Stimulated activated CD8-positive, alpha-beta memory T cell treated with anti-CD3 and anti-CD28 coated beads, Interleukin-12 subunit alpha, Interleukin-12 subunit beta, amount 100 ng/mL, for 4 hours (primary cell): ENCODE measurements around the gene ZDHHC22.

Experiments used
- DNase-seq: peaks from one replicate; pipeline ENCODE4 v3.0.0-alpha.2; 2020; ENCODE audit warnings: low read depth

ZDHHC22 gene

DNA sequence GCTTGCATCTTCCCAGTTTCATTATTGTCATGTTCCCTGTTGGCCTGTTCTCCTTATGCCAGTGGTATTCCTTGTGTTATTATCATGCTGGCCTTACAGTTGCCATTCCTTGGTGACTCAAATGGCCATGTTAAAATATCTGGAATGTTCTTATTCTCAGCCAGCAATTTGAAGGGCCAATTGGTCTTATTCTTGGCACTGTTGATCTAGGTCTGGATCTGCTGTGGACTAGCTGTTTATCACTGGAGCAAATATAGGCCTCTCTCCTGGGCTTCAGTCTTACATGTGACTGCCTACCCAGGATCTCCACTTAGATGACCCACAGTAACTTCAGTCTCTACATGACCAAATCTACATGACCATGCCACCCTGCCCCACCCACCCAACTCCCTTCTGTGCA is 38.1 kb downstream of the ZDHHC22 start:
- no peak for DNase-seq

DNA sequence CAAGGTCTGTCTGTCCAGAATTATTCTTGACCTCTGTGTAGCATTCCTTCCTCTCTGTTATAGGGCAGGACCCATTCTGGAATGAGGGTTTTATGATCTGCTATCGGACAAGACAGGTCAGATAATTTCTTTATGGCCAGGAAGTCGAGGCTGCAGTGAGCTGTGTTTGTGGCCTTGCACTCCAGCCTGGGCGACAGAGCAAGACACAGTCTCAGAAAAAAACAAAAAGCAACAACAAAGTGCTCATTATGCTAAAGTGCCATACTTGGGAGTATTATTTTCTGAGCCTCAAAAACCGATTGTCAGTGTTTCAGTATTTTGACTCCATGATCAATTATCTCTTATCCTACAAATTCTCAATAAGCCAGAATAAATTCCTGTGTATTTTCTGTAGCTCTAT is 39.4 kb downstream of the ZDHHC22 start:
- DNase-seq: no peak

DNA sequence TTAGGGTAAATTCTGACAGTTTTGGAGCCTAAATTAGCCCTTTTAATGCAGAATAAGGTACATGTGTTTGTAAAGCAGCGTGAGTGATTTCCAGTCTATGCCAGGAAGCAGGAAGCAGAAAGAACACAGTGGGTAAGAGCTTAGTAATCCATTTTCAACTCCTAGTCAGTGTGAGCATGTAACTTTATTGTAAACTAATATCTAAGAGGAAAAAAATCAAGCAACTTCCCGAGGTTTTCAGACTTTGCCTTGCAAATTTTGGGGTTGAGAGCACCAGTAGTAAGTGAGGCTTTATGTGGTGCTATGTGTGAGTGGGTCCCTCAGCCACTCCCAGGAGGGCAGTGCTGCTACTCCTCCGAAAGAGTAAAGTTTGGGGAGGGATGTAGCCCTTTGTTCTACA is 40.6 kb downstream of the ZDHHC22 start:
- DNase-seq: no peak

DNA sequence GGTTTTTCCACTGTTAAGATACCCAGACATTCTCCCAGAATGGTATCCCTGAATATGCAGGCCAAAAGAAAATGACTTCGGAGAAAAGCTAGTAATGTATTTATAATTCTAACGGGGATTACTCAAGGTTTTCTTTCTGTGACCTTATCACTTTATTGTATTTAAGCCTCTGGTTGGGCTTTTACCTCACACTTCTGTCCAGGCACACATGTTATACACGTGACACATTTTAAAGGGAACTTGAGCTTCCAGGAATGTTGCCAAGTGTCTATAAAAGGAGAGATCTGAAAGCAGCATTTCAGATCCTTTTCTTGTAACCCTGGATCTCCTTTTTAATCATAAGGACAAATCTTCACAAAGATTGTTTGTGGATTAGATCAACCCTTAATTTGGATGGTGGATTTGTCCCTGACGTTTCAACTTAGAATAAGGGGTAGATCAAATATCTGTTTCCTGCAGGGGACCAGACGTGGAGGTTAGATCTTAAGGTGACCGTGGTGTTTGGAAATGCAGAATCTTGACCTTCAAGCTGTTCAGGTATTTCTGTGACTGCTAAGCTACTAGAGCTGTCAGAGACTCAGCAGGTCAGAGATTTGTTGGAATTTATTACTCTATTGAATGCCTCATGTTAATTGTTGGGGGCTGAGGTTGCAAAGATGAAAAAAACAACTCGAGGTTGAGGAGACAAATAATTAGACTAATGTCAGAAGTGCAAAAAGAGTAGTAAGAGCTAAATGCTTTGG is 42.0 kb downstream of the ZDHHC22 start:
- no peak for DNase-seq

DNA sequence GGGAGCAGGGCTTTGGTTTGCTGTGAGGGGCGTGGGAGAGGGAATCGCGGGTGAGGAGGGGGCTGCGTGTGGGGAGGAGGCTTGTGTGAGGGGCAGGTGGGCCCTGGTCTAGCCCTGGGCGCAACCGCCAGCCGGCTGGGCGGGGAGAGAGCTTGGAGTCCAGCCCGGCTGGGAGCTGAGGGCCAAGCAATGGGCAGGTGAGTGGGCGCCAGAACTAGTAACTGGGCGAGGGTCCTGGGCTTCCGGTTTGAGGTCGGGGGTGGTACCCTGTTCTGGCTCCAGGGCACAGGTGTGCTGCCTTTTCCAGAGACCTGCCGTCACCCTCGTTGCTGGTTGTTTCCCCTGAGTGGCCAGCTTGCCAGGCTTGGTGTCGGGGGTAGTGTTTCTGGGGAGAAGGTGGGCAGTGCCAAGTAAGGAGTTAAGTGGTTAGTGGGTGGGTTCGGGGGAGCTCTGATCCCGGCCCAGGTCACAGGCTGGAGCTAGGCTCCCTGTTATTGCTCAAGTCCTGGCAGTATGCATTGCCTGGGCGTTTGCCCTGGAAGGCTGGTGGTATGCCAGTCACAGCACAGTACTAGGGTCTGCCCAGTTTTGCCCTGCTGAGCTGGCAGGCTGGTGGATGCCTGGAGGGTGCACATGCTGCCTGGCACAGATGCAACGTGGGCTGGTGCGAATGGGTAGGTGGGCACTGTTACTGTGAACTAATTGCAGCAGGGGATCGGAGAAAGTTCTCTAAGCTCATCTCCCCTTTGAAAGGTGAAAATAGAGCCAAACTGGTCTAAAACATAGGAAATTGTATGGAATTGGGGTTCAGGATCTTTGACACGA is 42.9 kb downstream of the ZDHHC22 start:
- no peak for DNase-seq

DNA sequence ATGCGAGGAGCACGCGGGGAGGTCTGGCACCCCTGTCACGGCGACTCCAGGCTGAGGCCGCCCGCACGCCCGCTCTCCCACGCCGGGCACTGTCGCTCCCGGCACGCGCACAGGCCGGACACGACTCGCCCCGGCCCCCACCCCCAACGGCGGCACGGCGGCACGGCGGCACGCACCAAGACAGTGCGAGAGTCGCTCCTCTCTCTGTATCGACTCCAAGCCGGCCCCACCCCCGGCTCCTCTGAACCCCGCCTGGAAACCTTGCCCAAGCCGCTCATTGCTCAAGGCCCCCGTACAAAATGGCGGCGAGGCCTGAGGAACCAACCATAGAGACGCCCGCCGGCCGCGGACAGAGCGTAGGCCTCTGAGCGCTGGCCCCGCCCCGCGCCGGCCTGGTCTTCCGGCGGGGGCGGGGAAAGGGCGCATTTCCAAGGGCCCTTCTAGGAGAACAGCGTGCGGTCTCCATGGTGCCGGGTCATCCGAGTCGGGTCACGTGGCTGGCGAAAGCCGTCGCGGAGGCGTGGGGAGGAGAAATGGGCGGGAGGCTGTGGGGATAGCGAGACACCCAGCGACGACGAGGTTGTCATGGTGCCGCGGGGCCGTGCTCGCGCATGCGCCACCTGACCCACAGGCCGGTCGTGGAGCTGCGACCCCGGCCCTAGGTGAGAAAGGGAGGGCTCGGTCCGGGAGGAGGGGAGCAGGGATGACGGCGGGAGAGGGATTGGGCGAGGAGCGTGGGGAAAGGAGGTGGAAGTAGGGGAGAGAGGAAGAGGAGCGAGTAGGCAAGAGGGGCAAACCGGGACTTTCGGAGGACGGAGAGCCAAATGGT is 43.7 kb downstream of the ZDHHC22 start, which contains the start of gene CIPC:
TSS of gene CIPC (plus strand) at position 559 of the 829 bp plus-strand sequence. CDS start 7,451 bp downstream, outside the sequence.
- DNase-seq: peak; percentile 98

DNA sequence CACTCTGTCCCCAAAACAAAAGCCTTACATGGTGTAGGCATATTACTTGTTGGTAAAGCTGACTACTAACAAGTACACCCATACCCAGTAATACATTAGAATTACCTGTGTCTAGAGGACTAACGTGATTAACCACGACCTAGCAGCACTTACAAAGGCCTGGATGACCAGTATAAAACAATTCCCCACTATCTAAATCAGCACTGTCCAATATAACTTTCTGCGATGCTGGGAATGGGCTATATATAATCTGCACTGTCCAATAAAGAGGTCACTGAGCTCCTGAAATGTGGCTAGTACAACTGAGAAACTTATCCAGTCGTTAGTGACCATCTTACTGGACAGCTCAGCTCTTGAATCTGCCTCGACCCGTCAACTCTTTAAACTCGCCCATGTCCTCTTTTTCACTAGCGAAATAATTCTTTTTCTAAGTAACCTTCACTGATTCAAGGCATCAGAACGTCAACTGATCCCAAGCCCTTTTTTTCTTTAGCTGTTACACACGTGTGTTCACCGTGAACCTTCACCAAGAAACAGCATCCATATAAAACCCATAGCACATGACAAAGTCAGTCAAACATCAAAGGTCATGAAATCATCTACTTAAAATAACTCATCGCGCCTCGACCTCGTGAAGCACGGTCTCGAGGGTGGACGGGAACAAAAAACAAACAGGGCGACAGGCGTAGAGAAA is 44.4 kb downstream of the ZDHHC22 start:
- DNase-seq: no peak

DNA sequence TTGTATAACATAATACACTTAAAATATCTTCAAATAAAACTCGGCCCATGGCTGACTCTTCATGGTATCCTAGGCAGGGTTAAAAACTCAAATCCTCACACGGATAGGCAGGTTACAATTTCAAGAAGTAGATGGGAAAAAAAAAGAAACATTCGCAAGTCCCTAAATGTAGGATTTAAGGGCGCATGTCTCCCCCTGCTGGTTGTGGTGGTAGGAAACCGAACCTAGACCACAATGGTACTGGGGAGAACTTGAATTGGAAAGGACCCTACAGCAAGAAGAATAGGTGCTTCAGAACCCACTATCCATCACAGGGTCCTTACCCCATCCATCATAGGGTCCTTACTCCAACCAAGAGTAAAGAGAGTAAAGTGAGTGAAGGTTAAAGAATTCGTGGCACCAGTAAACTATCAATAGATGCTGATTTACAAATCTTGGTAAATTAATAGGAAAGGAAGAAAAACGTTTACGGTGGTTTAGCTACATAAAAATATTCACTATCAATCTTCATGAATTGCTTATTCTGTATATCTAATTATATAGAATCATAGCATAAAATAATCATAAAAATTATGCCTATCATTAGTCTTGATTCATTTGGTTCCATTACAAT is 46.8 kb downstream of the ZDHHC22 start:
- DNase-seq: peak; percentile 47

DNA sequence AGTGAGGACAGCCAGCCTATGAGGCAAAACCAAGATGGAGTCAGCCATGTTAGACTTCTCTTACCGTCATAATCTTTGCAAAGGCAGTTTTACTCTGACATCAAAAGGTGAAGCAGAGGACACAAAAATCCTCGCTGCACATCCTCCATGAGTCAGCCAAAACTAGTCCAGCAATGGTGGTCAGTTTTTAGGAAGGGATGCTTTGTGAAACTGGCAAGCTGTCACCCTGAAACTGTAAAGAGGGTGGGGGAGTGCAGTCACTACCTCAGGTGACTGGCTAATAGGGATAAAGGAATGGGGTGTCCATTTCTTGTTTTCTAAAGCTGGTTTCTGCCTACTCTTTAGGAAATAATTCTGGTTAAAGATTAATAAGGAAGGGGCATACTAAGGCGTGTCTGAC is 48.9 kb downstream of the ZDHHC22 start:
- no peak for DNase-seq

DNA sequence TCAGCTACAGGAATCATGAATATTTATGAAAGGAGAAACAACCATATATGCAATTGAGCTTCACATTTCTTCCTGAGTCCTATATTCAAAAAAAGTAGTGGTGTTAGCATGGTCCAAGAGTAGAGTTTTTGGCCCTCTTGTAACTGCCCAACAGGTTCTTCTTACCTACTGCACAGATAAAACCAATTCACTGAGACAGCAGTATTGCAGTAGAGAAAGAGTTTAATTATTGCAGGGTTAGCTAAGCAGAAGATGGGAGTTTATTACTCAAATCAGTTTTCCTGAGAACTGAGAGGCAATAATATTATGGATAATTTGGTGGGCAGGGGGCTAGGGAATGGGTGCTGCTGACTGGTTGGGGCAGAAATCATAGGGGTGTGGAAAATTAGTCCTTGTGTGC is 50.1 kb downstream of the ZDHHC22 start:
- no peak for DNase-seq

DNA sequence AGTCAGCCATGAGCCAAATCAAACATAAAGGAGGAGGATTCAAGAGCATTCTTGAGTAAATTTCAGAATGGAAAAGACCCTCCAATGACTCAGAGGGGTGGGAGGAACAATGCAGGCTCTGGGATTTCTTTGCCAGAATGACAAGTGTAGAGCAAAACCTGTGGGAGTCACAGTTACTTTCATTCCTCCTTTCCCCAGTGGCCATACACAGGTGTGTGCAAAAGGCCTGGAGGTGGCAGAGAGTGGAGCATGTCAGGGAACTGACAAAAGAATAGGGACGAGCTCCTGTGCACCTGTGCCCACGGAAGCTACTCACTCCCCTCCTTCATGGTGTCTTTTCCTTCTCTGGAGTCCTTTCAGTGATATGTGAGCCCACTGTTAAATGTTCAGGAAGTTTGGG is 52.9 kb downstream of the ZDHHC22 start:
- DNase-seq: no peak

DNA sequence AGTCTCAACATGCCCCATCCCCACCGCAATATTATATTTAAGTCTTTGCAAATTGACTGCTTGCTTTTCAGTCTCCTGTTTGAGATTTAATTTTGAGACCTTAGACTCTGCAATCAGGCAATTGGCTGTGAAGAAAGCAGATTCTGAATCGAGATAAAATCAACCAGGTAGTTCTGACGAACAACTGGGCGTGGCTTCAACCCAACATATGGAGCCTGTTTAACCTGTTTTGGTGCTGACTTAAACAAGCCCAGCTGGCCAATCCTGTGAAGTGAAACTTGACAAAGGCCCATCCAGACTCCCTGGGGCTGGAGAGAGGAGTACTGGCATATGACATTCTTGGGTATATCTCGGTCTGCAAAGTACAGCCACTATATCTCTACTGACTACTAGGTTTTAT is 53.4 kb downstream of the ZDHHC22 start:
- DNase-seq: no peak

DNA sequence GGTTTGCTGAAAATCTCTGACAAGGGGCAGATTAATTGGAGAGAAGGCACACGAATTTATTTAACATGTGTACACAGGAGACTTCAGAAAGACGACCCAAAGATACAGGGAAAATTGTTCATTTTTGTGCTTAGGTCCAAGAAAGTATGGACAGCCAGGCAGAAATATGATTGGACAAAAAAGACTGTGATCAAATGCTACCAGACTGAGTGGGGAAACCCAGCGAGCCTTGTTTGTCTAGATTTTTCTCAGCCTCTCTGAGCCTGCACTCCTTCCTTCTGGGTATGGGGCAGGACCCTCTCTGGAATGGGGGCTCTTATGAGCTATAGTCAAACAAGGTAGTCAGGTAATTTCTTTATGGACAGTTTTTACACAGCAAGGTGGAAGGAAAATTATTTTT is 54.0 kb downstream of the ZDHHC22 start:
- DNase-seq: no peak

DNA sequence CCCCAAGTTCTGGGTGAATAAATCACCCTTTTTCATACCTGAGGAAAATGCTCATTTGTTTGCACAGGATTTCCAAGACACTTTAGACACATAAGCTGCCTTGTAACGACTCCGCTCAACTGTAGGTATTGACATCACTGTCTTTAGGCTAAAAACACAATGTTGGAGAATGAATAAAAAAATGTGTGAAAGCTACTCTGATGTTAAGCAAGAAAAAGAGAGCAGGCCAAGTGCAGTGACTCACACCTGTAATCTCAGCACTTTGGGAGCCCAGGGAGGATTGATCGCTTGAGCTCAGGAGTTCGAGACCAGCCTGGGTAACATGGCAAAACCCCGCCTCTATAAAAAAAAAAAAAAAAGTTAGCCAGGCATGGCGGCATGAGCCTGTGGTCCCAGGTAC is 54.6 kb downstream of the ZDHHC22 start:
- no peak for DNase-seq

DNA sequence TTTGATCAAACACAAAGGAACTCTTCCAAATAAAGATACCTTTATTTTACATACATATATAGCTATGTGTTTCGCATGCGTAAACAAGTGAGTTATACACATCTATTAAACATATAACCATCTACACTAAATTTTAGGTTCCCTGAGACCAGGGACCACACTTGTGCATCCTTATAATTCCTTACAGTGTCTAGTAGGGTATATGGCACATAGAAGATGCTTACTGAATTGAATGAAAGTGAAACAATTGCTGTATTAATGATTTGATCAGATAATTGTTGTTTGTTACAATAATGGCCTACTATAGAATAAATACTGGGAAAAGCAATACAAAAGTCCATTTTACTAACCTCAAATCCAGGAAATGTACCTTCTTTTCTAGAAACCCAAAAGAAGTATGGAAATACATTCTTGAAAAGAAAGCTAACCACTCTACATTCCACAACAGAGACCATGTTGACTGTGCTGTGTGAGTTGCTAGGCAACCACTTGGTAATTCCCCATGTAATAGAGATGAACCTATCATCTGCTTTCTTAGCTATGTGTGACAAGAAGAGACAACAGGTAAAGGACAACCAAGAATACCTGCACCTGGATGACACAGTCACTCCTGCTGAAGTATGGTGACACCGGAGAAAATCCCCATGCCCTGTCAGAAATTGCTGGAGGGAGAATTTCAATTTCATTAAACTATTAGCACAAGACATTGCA is 55.4 kb downstream of the ZDHHC22 start:
- no peak for DNase-seq

DNA sequence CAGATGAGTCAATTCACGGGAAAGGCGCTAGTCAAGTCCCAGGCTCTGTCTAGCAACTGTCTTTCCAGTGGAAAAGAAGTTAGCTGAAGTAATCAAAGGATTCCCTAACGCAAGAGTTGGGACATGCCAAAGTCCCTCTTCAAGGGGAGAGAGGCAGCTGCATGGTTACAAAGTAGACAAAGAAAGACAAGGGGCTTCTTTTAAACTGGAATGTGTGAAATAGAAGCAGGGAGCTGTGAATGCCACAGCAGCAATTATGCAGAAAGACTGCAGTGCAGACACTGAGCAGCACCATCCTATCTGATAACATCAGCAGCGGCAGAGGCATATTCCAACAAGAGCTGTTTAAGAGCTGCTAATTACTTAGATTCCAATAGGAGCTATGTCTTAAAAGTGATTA is 56.1 kb downstream of the ZDHHC22 start:
- no peak for DNase-seq

DNA sequence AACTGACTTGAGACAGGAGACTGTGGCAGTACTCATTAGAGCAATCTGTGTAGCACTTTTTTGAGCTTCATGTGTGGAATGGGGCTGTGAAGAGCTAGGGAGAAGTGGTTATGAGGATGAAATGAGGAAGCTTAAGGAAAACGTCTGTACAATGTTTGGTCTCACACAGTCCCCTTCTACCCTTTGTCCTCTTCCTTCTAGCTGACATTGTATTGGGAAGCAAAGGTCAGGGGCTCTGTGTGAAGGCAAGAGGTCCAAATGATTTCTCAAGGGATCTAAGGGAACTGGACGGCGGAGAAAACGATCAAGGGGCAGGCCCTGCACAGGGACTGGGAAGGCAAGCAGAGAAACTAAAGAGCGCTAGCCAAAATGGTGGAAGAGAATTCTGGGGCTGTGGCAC is 56.6 kb downstream of the ZDHHC22 start:
- no peak for DNase-seq

DNA sequence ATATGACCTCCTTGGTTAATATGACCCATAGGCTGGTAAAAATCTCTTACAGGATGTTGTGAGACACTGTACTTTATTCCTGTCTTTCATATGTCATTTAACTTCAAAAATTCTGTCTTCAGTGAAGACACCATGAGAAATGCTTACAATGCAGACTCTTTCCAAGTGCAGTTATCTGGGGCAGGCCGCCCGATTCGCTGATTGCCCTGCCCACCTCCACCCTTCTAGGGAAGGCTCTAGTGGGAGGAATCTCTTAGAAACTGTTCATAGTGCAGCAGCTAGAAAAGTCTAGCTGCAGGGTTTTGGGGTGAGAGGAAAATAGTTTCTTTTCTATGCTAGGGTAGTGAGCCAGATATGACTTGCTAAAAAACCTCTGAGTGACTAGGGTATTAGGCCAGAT is 58.5 kb downstream of the ZDHHC22 start:
- DNase-seq: no peak

DNA sequence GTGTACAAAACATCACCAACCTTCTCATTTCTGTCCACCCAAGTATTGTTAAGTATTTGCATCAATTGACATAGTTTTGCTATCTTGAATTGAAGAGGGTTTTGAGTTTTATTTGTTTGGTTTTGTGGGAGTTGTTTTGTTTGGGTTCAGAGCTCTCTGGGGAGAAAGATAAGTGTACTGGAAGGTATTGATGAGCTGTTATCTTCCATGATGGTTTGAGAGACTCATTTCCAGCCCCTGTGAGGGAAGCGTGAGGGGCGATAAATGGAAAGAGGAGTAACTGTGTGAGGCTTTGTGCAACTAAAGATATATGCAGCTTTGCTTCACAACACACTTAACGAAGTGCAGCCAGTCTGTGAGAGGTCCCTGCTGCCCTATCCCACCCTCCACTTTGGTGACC is 59.2 kb downstream of the ZDHHC22 start:
- no peak for DNase-seq
